Lower leg skin (tissue), 3 donors: ENCODE data around the gene TBXT.

Source experiments
- POLR2A ChIP-seq, 2 donors: fragments of 450-650 bp; IDR thresholded peaks; one replicate each; pipeline ENCODE4 v1.6.1; 2016 to 2017; ENCODE audit warnings: antibody characterized with exemption in 2 of 2, mild to moderate bottlenecking in 1 of 2, moderate library complexity in 1 of 2
- TF ChIP-seq, protein P1 (sequence below), 3 donors: fragments of 450-650 bp; IDR thresholded peaks; one replicate each; pipeline ENCODE4 v1.5.1; 2016; ENCODE audit warnings: antibody characterized with exemption in 3 of 3, mild to moderate bottlenecking in 3 of 3, moderate library complexity in 2 of 3

DNA sequence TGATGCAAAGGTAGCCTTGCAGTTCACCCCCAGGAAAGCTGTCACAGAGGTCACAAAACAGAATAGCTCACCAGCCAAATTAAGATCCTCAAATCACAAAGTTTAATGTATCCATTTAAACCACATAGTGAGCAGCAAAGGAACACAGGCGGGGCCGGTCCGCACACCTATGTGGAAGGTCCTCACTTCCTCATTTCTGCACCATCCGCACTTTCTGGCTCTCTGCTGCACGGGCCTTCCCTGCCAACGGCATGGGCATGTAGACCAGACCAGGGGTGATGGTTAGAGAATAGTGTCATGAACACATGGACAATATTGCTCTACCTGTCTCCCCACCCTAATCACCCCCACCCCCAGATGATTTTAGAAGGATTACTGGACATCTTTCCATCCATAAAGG is 12.1 kb upstream of the TBXT start:
- TF ChIP-seq, protein P1, sequence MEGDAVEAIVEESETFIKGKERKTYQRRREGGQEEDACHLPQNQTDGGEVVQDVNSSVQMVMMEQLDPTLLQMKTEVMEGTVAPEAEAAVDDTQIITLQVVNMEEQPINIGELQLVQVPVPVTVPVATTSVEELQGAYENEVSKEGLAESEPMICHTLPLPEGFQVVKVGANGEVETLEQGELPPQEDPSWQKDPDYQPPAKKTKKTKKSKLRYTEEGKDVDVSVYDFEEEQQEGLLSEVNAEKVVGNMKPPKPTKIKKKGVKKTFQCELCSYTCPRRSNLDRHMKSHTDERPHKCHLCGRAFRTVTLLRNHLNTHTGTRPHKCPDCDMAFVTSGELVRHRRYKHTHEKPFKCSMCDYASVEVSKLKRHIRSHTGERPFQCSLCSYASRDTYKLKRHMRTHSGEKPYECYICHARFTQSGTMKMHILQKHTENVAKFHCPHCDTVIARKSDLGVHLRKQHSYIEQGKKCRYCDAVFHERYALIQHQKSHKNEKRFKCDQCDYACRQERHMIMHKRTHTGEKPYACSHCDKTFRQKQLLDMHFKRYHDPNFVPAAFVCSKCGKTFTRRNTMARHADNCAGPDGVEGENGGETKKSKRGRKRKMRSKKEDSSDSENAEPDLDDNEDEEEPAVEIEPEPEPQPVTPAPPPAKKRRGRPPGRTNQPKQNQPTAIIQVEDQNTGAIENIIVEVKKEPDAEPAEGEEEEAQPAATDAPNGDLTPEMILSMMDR (IDR thresholded peaks at IDR 0.05) = no peak
- TF ChIP-seq POLR2A (IDR thresholded peaks at IDR 0.05) = no peak
